IMR-90 (cell line): ENCODE measurements around the gene TIGAR. TPM values are rescaled to one million over a fixed set of nuclear protein-coding genes. Genes with fewer than 3 reads are reported as not detected.

ENCODE experiments used
- ATAC-seq: fragments of 200-7000 bp; cut with Tn5 transposase; 2 replicates; pipeline ENCODE4 v1.9.1; 2020; ENCODE audit warnings: low read depth, mild to moderate bottlenecking, moderate library complexity
- BruUV-seq: library from RNA; stranded (reverse); fragments of 400-500 nt; replicated peaks from 2 replicates; lab custom pipeline; 2021; lab: Mats Ljungman, UMichigan
- CTCF ChIA-PET: fragments of 300-600 bp; formaldehyde crosslinking; extraction: SDS; loops from one replicate; lab custom pipeline; 2021; ENCODE audit warnings: antibody characterized with exemption; lab: Yijun Ruan, JAX
- POLR2A ChIA-PET: fragments of 300-600 bp; sonication (Branson Sonifier 250); formaldehyde crosslinking; loops from one replicate; lab custom pipeline; 2022; ENCODE audit warnings: antibody characterized with exemption; ENCODE audit not compliant: unreplicated experiment; lab: Charles Lee
- DNase-seq: peaks from one replicate; pipeline ENCODE4 v3.0.0; 2013
- H2AFZ ChIP-seq: replicated peaks from 2 replicates; pipeline ENCODE3; 2013; ENCODE audit warnings: low read length, mild to moderate bottlenecking; ENCODE audit not compliant: poor library complexity
- H2AK5ac ChIP-seq: 2 replicates; pipeline ENCODE4 v1.6.1; 2013; ENCODE audit warnings: low read depth, low read length, inconsistent platforms
- H2AK9ac ChIP-seq: replicated peaks from 2 replicates; pipeline ENCODE3; 2013; ENCODE audit warnings: mild to moderate bottlenecking, low read depth, low read length, moderate library complexity; ENCODE audit not compliant: poor library complexity
- H2BK120ac ChIP-seq: 2 replicates; pipeline ENCODE4 v1.6.1; 2013; ENCODE audit warnings: low read depth, low read length, inconsistent platforms
- H2BK15ac ChIP-seq: 3 replicates; pipeline ENCODE4 v1.6.1; 2013; ENCODE audit warnings: low read depth, low read length, inconsistent platforms
- H2BK20ac ChIP-seq: 2 replicates; pipeline ENCODE4 v1.6.1; 2013; ENCODE audit warnings: low read depth, mild to moderate bottlenecking, inconsistent platforms, low read length, moderate library complexity
- H2BK5ac ChIP-seq: 2 replicates; pipeline ENCODE4 v1.6.1; 2013; ENCODE audit warnings: mild to moderate bottlenecking, low read depth, low read length, inconsistent platforms; ENCODE audit not compliant: poor library complexity, severe bottlenecking
- H3K14ac ChIP-seq: replicated peaks from 2 replicates; pipeline ENCODE4 v1.6.1; 2013; ENCODE audit warnings: low read depth, low read length, inconsistent platforms
- H3K18ac ChIP-seq: 2 replicates; pipeline ENCODE4 v1.6.1; 2013; ENCODE audit warnings: low read depth, low read length, control low read depth
- H3K23ac ChIP-seq: 2 replicates; pipeline ENCODE4 v1.6.1; 2013; ENCODE audit warnings: low read depth, low read length, inconsistent platforms
- H3K27ac ChIP-seq: 2 replicates; pipeline ENCODE4 v1.5.1; 2013; ENCODE audit warnings: mild to moderate bottlenecking, control low read depth, low read length; ENCODE audit not compliant: insufficient read depth
- H3K27me3 ChIP-seq: 2 replicates; pipeline ENCODE4 v1.6.1; 2013; ENCODE audit warnings: low read length; ENCODE audit not compliant: control insufficient read depth, insufficient read depth
- H3K36me3 ChIP-seq: 2 replicates; pipeline ENCODE4 v1.6.1; 2013; ENCODE audit warnings: low read length, mixed read lengths; ENCODE audit not compliant: control insufficient read depth, insufficient read depth
- H3K4ac ChIP-seq: 2 replicates; pipeline ENCODE4 v1.6.1; 2013; ENCODE audit warnings: low read depth, low read length, inconsistent platforms
- H3K4me1 ChIP-seq: 2 replicates; pipeline ENCODE4 v1.6.1; 2013; ENCODE audit warnings: low read length, mixed read lengths; ENCODE audit not compliant: control insufficient read depth, insufficient read depth
- H3K4me2 ChIP-seq: 2 replicates; pipeline ENCODE4 v1.6.1; 2013; ENCODE audit warnings: low read depth, mild to moderate bottlenecking, control low read depth, low read length, moderate library complexity
- H3K4me3 ChIP-seq: 2 replicates; pipeline ENCODE4 v1.5.1; 2013; ENCODE audit warnings: low read depth, mild to moderate bottlenecking, control low read depth, low read length, moderate library complexity; ENCODE audit not compliant: insufficient read depth
- H3K56ac ChIP-seq: 2 replicates; pipeline ENCODE4 v1.6.1; 2013; ENCODE audit warnings: low read length, inconsistent platforms; ENCODE audit not compliant: insufficient read depth; ENCODE audit errors: extremely low read depth
- H3K79me1 ChIP-seq, 2 experiments: 2 replicates each; pipeline ENCODE4 v1.6.1; 2013; ENCODE audit warnings: low read length in 2 of 2, inconsistent platforms in 1 of 2, low read depth in 1 of 2
- H3K9ac ChIP-seq: 2 replicates; pipeline ENCODE4 v1.6.1; 2013; ENCODE audit warnings: low read depth, low read length, control low read depth
- H3K9me1 ChIP-seq: 2 replicates; pipeline ENCODE4 v1.6.1; 2013; ENCODE audit warnings: low read length, inconsistent platforms; ENCODE audit not compliant: insufficient read depth
- H3K9me3 ChIP-seq: 2 replicates; pipeline ENCODE4 v1.6.1; 2013; ENCODE audit warnings: low read length; ENCODE audit not compliant: control insufficient read depth, insufficient read depth
- H4K20me1 ChIP-seq: 2 replicates; pipeline ENCODE4 v1.6.1; 2013; ENCODE audit warnings: low read length, inconsistent platforms; ENCODE audit not compliant: insufficient read depth
- H4K5ac ChIP-seq: 2 replicates; pipeline ENCODE4 v1.6.1; 2013; ENCODE audit warnings: mild to moderate bottlenecking, low read depth, low read length, control low read depth
- H4K8ac ChIP-seq, 2 experiments: 2 replicates each; pipeline ENCODE4 v1.6.1; 2013; ENCODE audit warnings: low read depth in 2 of 2, low read length in 2 of 2, control low read depth in 1 of 2, inconsistent platforms in 1 of 2
- H4K91ac ChIP-seq: 2 replicates; pipeline ENCODE4 v1.6.1; 2013; ENCODE audit warnings: low read depth, low read length, inconsistent platforms; ENCODE audit not compliant: insufficient read depth
- BHLHE40 ChIP-seq: fragments of 150-350 bp; IDR thresholded peaks from 2 replicates; pipeline ENCODE4 v1.6.1; 2016; ENCODE audit warnings: mild to moderate bottlenecking, low read depth, low read length
- CEBPB ChIP-seq: IDR thresholded peaks from 2 replicates; pipeline ENCODE4 v1.6.1; 2012; ENCODE audit warnings: low read depth, low read length, improper control_type of control experiment
- CHD1 ChIP-seq: IDR thresholded peaks from 2 replicates; pipeline ENCODE4 v1.6.1; 2012; ENCODE audit warnings: low read depth, low read length, improper control_type of control experiment
- CTCF ChIP-seq: conservative IDR thresholded peaks from 2 replicates; pipeline ENCODE4 v1.5.1; 2012; ENCODE audit warnings: mild to moderate bottlenecking, low read depth, low read length, improper control_type of control experiment
- ELK1 ChIP-seq: fragments of 150-350 bp; IDR thresholded peaks from 2 replicates; pipeline ENCODE4 v1.6.1; 2016; ENCODE audit warnings: low read depth, mild to moderate bottlenecking, low read length, moderate library complexity, borderline replicate concordance
- FOS ChIP-seq: fragments of 150-350 bp; IDR thresholded peaks from 2 replicates; pipeline ENCODE4 v1.6.1; 2016; ENCODE audit warnings: low read depth, low read length
- MAFK ChIP-seq: IDR thresholded peaks from 2 replicates; pipeline ENCODE4 v1.6.1; 2012; ENCODE audit warnings: low read depth, low read length, improper control_type of control experiment
- MXI1 ChIP-seq: IDR thresholded peaks from 2 replicates; pipeline ENCODE4 v1.6.1; 2012; ENCODE audit warnings: low read depth, mild to moderate bottlenecking, low read length, moderate library complexity, borderline replicate concordance
- NFE2L2 ChIP-seq: fragments of 150-350 bp; IDR thresholded peaks from 2 replicates; pipeline ENCODE4 v1.6.1; 2016; ENCODE audit warnings: low read depth, mild to moderate bottlenecking, low read length
- POLR2A ChIP-seq: IDR thresholded peaks from 2 replicates; pipeline ENCODE4 v1.6.1; 2012; ENCODE audit warnings: mild to moderate bottlenecking, low read depth, low read length
- RAD21 ChIP-seq: IDR thresholded peaks from 2 replicates; pipeline ENCODE4 v1.6.1; 2012; ENCODE audit warnings: low read length, improper control_type of control experiment
- RCOR1 ChIP-seq: IDR thresholded peaks from 2 replicates; pipeline ENCODE4 v1.6.1; 2012; ENCODE audit warnings: mild to moderate bottlenecking, low read length, improper control_type of control experiment; ENCODE audit not compliant: insufficient replicate concordance
- RFX5 ChIP-seq: IDR thresholded peaks from 2 replicates; pipeline ENCODE4 v1.8.0; 2012; ENCODE audit warnings: low read depth, mild to moderate bottlenecking, low read length, moderate library complexity
- SMC3 ChIP-seq: fragments of 150-350 bp; IDR thresholded peaks from 2 replicates; pipeline ENCODE4 v1.6.1; 2016; ENCODE audit warnings: low read depth, mild to moderate bottlenecking, antibody characterized with exemption, low read length, moderate library complexity
- WGBS, 2 experiments: methylation state at CpG; one replicate each; pipeline versions ENCODE4 v1.1.5 to v1.1.7; 2013; ENCODE audit warnings: missing lambda C conversion rate in 2 of 2; ENCODE audit not compliant: insufficient read length in 1 of 2; ENCODE audit errors: extremely low coverage in 2 of 2; 5-methylcytosine and 5-hydroxymethylcytosine counted together
- dilution Hi-C: fragments of 300-500 bp; cut with HindIII; formaldehyde crosslinking; loops from one replicate; pipeline ENCODE4 v1.14.3; 2018; ENCODE audit warnings: low sequenced_read_pairs; ENCODE audit not compliant: unreplicated experiment
- in situ Hi-C: fragments of 300-500 bp; cut with MboI; formaldehyde crosslinking; loops from 3 replicates; pipeline ENCODE4 v1.14.3; 2019; ENCODE audit warnings: low sequenced_read_pairs, inconsistent platforms, mixed read lengths
- intact Hi-C: fragments of 100-400 bp; cut with micrococcal nuclease; formaldehyde crosslinking; loops from 2 replicates; pipeline ENCODE4 v1.10.0; 2022
- polyA plus RNA-seq, 3 experiments: library from polyadenylated mRNA; depleted of rRNA; stranded (reverse); fragments of >200 nt; gene quantifications; 2 replicates each; pipeline ENCODE4 v1.2.3, GENCODE V29; 2012; ENCODE audit warnings: low replicate concordance in 1 of 3
- total RNA-seq: library from RNA; depleted of rRNA; stranded (reverse); fragments of >200 nt; gene quantifications from 2 replicates; pipeline ENCODE4 v1.2.3, GENCODE V29; 2012
- TF ChIP-seq, protein P1 (sequence below): fragments of 150-350 bp; IDR thresholded peaks from 2 replicates; pipeline ENCODE4 v1.6.1; 2017; ENCODE audit warnings: mild to moderate bottlenecking, antibody characterized with exemption, low read length, low read depth

TIGAR gene
- total and polyA plus RNA-seq, 2 of the 4 experiments (the other 2 are of a cell fraction) = 7.3 to 13.7 TPM

DNA sequence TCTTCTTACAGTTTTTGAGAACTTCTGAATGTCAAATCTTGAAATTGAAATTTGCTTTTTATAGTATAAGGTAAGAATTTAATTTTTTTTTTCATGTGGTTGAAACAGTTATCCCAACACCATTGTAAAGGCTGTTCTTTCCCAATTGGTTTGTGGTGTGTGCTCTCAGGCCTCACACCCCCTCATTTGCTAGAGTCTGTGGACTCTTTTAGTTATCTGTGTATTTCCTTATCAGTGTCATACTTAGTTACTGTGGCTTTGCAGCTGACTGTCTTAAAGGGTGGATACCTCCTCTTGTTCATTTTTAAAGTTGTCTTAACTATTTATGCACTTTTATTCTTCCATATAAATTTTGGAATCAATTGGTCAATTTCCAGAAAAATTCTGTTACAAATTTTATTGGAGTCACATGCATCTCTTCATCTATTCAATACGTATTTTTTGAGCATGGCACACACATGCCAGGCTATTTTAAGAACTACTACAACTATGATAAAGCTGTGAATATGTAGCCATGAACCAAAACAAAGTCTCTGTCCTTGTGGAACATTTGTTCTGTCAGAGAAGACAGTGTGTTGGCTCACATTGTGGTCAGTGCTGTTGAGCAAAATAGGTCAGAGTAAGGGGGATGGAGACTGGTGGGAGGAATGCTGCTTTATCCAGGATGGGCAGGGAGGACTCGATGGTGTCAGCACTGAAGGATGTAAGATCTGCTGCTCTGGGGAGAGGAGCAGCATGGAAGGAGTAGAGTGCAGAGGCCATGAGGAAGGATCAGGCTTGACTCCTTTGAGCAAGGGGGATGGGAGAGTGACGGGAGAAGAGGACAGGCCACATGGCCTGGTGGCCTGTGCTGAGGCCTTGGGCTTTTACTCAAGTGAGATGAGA lies 34.4 kb downstream of the TIGAR start:
- no peak overlapping the region for H3K18ac ChIP-seq
- H4K91ac ChIP-seq = no peak overlapping the region
- H2BK120ac ChIP-seq = no peak overlapping the region
- no peak overlapping the region for H2AK9ac ChIP-seq
- H4K20me1 ChIP-seq = no peaks in the 10 kb centered on the region; the same call in 1 of the 2 replicates
- no peak overlapping the region for H3K4ac ChIP-seq
- no peak overlapping the region for H3K4me2 ChIP-seq
- intact Hi-C loops (loop anchor here (2.0 kb wide), 1 partner anchor 171 kb away; no protein-coding TSS in a partner anchor), dilution Hi-C loops (no loop called here), in situ Hi-C loops (no loop called here)
- no peaks in the 10 kb centered on the region for H3K9me3 ChIP-seq
- no peaks in the 10 kb centered on the region for H3K27me3 ChIP-seq
- no peak overlapping the region for H3K4me3 ChIP-seq
- no peak overlapping the region for H3K14ac ChIP-seq
- H2AFZ ChIP-seq = peak overlapping the region; percentile 36
- no peaks in the 10 kb centered on the region for H3K4me1 ChIP-seq
- H4K8ac ChIP-seq = no peak overlapping the region
- H3K9ac ChIP-seq = no peak overlapping the region
- no peak overlapping the region for H2AK5ac ChIP-seq
- 92% methylated on average over 2 of the region's 3 CpGs; no CpG with 5 or more reads in 1 of the 2 experiments for WGBS, 2 experiments
- CTCF ChIA-PET = no interaction called here
- H3K79me1 ChIP-seq = no peaks in the 10 kb centered on the region
- H4K5ac ChIP-seq = no peak overlapping the region
- no peak overlapping the region for H2BK5ac ChIP-seq
- POLR2A ChIA-PET = no interaction called here
- H3K23ac ChIP-seq = no peak overlapping the region
- no peak overlapping the region for H2BK15ac ChIP-seq
- H3K36me3 ChIP-seq = peaks cover 6% of the 10 kb centered on the region
- DNase-seq (no peak), ATAC-seq (no peak)
- H2BK20ac ChIP-seq = no peak overlapping the region
- no peak overlapping the region for H3K27ac ChIP-seq
- BruUV-seq = no TSS peak
- no peaks in the 10 kb centered on the region for H3K9me1 ChIP-seq
- H3K56ac ChIP-seq = no peak overlapping the region
- TF ChIP-seq CHD1 = no peak
- TF ChIP-seq FOS = no peak
- TF ChIP-seq, protein P1, sequence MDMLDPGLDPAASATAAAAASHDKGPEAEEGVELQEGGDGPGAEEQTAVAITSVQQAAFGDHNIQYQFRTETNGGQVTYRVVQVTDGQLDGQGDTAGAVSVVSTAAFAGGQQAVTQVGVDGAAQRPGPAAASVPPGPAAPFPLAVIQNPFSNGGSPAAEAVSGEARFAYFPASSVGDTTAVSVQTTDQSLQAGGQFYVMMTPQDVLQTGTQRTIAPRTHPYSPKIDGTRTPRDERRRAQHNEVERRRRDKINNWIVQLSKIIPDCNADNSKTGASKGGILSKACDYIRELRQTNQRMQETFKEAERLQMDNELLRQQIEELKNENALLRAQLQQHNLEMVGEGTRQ = no peak
- TF ChIP-seq RCOR1 = no peak
- TF ChIP-seq ELK1 = no peak
- TF ChIP-seq RAD21 = no peak
- no peak for TF ChIP-seq NFE2L2
- no peak for TF ChIP-seq CEBPB
- no peak for TF ChIP-seq BHLHE40
- no peak for TF ChIP-seq SMC3
- no peak for TF ChIP-seq RFX5
- no peak for TF ChIP-seq CTCF
- TF ChIP-seq MXI1 = no peak
- no peak for TF ChIP-seq MAFK
- no peak for TF ChIP-seq POLR2A
